Measurements from ENCODE around the gene YAF2.
"Not testable (repeated sequence)": the region's sequence is repeated elsewhere in the genome, so short reads cannot be mapped to it uniquely, and the experiment has no call there.

Gene YAF2

DNA sequence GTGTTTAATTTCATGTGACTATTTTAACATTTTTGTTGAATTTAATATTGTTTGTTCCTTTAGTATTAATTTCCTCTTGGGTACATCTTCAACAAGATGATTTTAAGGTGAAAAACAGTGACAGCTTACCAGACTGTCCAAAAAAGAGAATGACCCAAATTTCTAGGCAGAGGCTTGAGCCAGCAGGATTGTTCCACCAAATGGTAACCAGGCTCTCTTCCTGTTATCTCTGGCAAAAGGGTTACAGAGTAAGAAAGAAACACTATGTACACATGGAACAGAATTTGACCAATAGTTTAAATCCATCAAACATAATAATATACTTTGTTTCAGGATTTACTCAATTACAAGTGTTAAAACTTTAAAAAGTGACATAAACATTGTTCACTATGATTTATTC, 39.0 kb downstream of the YAF2 start:
- Mint-ChIP-seq H3K27ac (peak overlapping the region; percentile 77), H3K27me3 (ENCODE audit: low read depth, poor library complexity) (no peaks in the 10 kb centered on the region), H3K9me3 (no peaks in the 10 kb centered on the region), H3K4me3 (no peak overlapping the region), H3K36me3 (ENCODE audit: low read depth) (peaks cover 46% of the 10 kb centered on the region), H3K4me1 (peaks cover 74% of the 10 kb centered on the region)
- no peak for DNase-seq
- TF ChIP-seq, protein P1, sequence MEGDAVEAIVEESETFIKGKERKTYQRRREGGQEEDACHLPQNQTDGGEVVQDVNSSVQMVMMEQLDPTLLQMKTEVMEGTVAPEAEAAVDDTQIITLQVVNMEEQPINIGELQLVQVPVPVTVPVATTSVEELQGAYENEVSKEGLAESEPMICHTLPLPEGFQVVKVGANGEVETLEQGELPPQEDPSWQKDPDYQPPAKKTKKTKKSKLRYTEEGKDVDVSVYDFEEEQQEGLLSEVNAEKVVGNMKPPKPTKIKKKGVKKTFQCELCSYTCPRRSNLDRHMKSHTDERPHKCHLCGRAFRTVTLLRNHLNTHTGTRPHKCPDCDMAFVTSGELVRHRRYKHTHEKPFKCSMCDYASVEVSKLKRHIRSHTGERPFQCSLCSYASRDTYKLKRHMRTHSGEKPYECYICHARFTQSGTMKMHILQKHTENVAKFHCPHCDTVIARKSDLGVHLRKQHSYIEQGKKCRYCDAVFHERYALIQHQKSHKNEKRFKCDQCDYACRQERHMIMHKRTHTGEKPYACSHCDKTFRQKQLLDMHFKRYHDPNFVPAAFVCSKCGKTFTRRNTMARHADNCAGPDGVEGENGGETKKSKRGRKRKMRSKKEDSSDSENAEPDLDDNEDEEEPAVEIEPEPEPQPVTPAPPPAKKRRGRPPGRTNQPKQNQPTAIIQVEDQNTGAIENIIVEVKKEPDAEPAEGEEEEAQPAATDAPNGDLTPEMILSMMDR (IDR thresholded peaks at IDR 0.05): no peak

DNA sequence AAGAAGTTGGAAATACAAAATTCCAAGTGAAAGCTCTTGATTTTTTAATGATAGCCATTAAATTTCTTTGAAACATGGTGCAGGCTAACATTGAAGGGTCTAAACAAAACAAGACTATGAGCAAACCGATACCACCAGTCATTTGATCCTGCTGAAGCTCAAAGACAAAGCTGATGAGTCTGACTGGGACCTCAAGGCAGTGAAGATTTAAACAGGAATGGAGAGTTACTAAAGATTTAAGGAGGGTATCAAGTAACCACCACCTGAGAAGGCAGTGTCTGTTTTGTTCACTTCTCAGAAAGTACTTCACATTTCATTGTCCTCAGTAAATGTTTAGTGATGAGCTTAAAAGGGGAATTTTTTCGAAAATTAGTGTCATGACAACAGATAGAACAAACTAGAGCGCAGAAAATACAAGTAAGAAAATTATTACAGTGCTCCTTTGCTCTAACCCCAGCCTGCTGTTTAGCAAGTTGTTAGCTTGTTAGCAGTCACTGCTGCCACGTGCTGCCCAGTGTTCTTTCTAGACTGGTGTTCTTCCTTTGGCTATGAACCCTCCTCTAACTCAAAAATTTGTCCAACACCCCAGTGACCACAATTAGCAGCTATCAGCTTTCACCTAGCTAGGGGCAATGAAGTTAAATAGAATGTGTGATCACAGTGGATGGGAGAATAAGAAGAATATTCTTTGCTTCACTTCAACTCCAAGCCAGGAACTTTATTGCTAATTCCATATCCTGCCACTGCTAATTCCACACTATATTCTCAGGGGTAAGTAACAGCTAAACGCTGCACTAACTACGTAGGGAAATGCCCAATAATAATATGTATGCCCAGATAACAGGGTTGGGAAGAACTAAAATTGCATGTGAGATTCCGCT, 41.1 kb downstream of the YAF2 start:
- TF ChIP-seq, protein P1 (IDR thresholded peaks at IDR 0.05): no peak
- peak; percentile 9 for DNase-seq
- Mint-ChIP-seq H3K36me3 (ENCODE audit: low read depth) (peaks cover 32% of the 10 kb centered on the region), H3K27ac (peak overlapping the region; percentile 97), H3K27me3 (ENCODE audit: low read depth, poor library complexity) (no peaks in the 10 kb centered on the region), H3K4me1 (peaks cover 69% of the 10 kb centered on the region), H3K9me3 (no peaks in the 10 kb centered on the region), H3K4me3 (peak overlapping the region; percentile 36)

DNA sequence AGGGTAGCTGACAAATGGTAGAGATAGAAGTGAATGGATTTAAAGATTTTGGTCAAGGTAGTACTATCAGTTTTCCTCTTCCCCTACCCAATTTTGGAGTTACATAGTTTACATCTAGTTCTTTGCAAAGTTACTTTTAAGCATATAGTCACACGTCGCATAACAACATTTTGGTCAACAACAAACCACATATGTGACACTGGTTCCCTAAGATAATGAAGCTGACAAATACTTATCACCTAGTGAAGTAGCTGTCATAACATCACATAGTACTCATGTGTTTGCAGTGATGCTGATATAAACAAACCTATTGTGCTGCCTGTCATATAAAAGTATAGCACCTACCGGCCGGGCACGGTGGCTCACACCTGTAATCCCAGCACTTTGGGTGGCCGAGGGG, 45.4 kb downstream of the YAF2 start:
- no peaks in the 10 kb centered on the region for H3K27me3 Mint-ChIP-seq (ENCODE audit: low read depth, poor library complexity)
- H3K36me3 Mint-ChIP-seq (ENCODE audit: low read depth): peaks cover 23% of the 10 kb centered on the region
- no peak overlapping the region for H3K4me3 Mint-ChIP-seq
- H3K9me3 Mint-ChIP-seq: no peaks in the 10 kb centered on the region
- no peak overlapping the region for H3K27ac Mint-ChIP-seq
- TF ChIP-seq, protein P1 (IDR thresholded peaks at IDR 0.05): no peak
- no peak for DNase-seq
- H3K4me1 Mint-ChIP-seq: peaks cover 42% of the 10 kb centered on the region

DNA sequence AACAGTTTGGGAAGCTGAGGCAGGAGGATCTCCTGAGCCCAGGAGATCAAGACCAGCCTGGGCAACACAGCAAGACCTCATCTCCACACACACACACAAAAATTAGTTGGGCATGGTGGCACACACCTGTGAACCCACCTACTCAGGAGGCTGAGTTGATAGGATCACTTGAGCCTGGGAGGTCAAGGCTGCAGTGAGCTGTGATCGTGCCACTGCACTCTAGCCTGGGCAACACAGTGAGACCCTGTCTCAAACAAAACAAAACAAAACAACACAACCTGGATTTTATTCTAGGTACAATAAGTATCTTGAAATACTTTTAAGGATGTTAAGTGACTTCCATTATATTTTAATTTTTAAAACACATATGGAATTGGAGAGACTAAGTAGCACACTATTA, 45.8 kb downstream of the YAF2 start:
- Mint-ChIP-seq H3K4me3 (no peak overlapping the region), H3K27ac (no peak overlapping the region), H3K27me3 (ENCODE audit: low read depth, poor library complexity) (no peaks in the 10 kb centered on the region), H3K4me1 (peaks cover 39% of the 10 kb centered on the region), H3K9me3 (no peaks in the 10 kb centered on the region), H3K36me3 (ENCODE audit: low read depth) (peaks cover 23% of the 10 kb centered on the region)
- no peak for DNase-seq
- TF ChIP-seq, protein P1 (IDR thresholded peaks at IDR 0.05): no peak

DNA sequence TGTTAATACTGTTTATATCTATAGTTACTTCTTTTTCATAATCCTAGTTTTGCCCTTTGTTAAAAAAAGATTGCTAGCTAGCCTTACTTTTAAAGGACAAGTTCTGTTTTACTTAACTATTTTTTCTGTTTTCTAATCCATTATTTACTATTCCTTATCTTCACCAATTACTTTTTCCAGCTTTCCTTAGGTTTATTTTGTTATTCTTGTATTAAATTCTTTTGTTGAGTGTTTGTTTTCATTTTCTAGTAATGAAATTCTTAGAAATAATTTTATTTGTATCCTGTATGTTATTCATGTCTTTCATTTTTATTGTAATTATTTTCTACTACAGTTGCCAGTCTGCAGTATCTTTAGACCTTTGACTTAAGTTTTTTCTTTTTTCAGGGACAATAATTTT, 47.7 kb downstream of the YAF2 start:
- Mint-ChIP-seq H3K27me3 (ENCODE audit: low read depth, poor library complexity) (no peaks in the 10 kb centered on the region), H3K4me3 (no peak overlapping the region), H3K4me1 (peaks cover 20% of the 10 kb centered on the region), H3K36me3 (ENCODE audit: low read depth) (peaks cover 28% of the 10 kb centered on the region), H3K27ac (no peak overlapping the region), H3K9me3 (no peaks in the 10 kb centered on the region)
- TF ChIP-seq, protein P1 (IDR thresholded peaks at IDR 0.05): no peak
- DNase-seq: no peak

DNA sequence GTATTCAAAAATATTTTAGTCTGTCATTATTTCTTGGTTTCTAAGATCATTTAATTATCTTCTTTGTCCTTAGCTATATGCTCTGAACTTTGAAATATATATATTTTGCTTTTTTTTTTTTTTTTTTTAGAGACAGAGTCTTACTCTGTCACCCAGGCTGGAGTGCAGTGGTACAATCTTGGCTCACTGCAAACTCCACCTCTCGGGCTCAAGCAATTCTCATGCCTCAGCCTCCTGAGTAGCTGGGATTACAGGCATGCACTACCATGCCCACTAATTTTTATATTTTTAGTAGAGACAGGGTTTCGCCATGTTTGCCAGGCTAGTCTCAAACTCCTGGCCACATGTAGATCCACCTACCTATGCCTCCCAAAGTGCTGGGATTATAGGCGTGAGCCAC, 49.8 kb downstream of the YAF2 start:
- not testable (repeated sequence) for H3K27me3 Mint-ChIP-seq (ENCODE audit: low read depth, poor library complexity); DNase-seq; H3K4me3 Mint-ChIP-seq; H3K27ac Mint-ChIP-seq; H3K9me3 Mint-ChIP-seq
- Mint-ChIP-seq H3K36me3 (ENCODE audit: low read depth) (peaks cover 29% of the 10 kb centered on the region), H3K4me1 (peaks cover 11% of the 10 kb centered on the region)
